A673 (cell line): ENCODE results near the gene CCN2. TPM values are rescaled to one million over a fixed set of nuclear protein-coding genes. Genes with fewer than 3 reads are reported as not detected.
"Not testable (repeated sequence)": the region's sequence is repeated elsewhere in the genome, so short reads cannot be mapped to it uniquely, and the experiment has no call there.

ENCODE experiments used
- BruUV-seq: library from RNA; stranded (reverse); fragments of 400-500 nt; replicated peaks from 2 replicates; lab custom pipeline; 2021; lab: Mats Ljungman, UMichigan
- CTCF ChIA-PET: fragments of 300-600 bp; sonication (Branson Sonifier 250); formaldehyde crosslinking; loops from one replicate; lab custom pipeline; 2022; ENCODE audit warnings: antibody characterized with exemption; lab: Charles Lee
- POLR2A ChIA-PET: fragments of 300-600 bp; sonication (Branson Sonifier 250); formaldehyde crosslinking; loops from one replicate; lab custom pipeline; 2022; ENCODE audit warnings: antibody characterized with exemption; ENCODE audit not compliant: low non-redundant PET; lab: Charles Lee
- DNase-seq: peaks from one replicate; pipeline ENCODE4 v3.0.0-alpha.2; 2015; ENCODE audit warnings: low spot score
- H3K27ac ChIP-seq: fragments of 200-600 bp; sonication (generic); 2 replicates; pipeline ENCODE4 v1.5.1; 2016; ENCODE audit warnings: mixed run types, low read depth, mild to moderate bottlenecking, mixed read lengths, antibody characterized with exemption, low read length; ENCODE audit not compliant: poor library complexity, severe bottlenecking
- H3K27me3 ChIP-seq: fragments of 200-600 bp; sonication (generic); replicated peaks from 2 replicates; pipeline ENCODE4 v1.6.1; 2017; ENCODE audit warnings: mixed run types, low read depth, mild to moderate bottlenecking, mixed read lengths, antibody characterized with exemption, low read length; ENCODE audit not compliant: insufficient read depth, poor library complexity
- H3K36me3 ChIP-seq: fragments of 200-600 bp; sonication (generic); 2 replicates; pipeline ENCODE4 v1.6.1; 2016; ENCODE audit warnings: mixed run types, mild to moderate bottlenecking, mixed read lengths, antibody characterized with exemption, low read length; ENCODE audit not compliant: insufficient read depth, poor library complexity, severe bottlenecking
- H3K4me1 ChIP-seq: fragments of 200-600 bp; sonication (generic); 2 replicates; pipeline ENCODE4 v1.6.1; 2017; ENCODE audit warnings: mixed run types, mild to moderate bottlenecking, mixed read lengths, antibody characterized with exemption, low read length; ENCODE audit not compliant: insufficient read depth, poor library complexity, severe bottlenecking
- H3K4me3 ChIP-seq: fragments of 200-600 bp; sonication (generic); 2 replicates; pipeline ENCODE4 v1.5.1; 2016; ENCODE audit warnings: low read depth, mixed run types, mild to moderate bottlenecking, mixed read lengths, low read length; ENCODE audit not compliant: poor library complexity, severe bottlenecking
- H3K9me3 ChIP-seq: fragments of 200-600 bp; sonication (generic); 2 replicates; pipeline ENCODE4 v1.6.1; 2016; ENCODE audit warnings: mixed run types, low read depth, mild to moderate bottlenecking, mixed read lengths, antibody characterized with exemption, low read length; ENCODE audit not compliant: poor library complexity, severe bottlenecking
- EZH2 ChIP-seq: fragments of 200-600 bp; sonication (generic); IDR thresholded peaks from 2 replicates; pipeline ENCODE4 v1.6.1; 2017; ENCODE audit warnings: borderline replicate concordance, low read depth, mild to moderate bottlenecking, mixed read lengths, antibody characterized with exemption, low read length; ENCODE audit not compliant: poor library complexity, severe bottlenecking
- intact Hi-C: fragments of 100-400 bp; cut with micrococcal nuclease; formaldehyde crosslinking; loops from one replicate; pipeline ENCODE4 v1.10.0; 2022; ENCODE audit not compliant: unreplicated experiment
- total RNA-seq: library from RNA; stranded (reverse); gene quantifications from 2 replicates; pipeline ENCODE4 v1.2.3, GENCODE V29; 2021
- TF ChIP-seq, protein P1 (sequence below): fragments of 300-800, 200-600 bp; sonication (generic); conservative IDR thresholded peaks from 2 replicates; pipeline ENCODE4 v1.5.1; 2017; ENCODE audit warnings: low read depth, mild to moderate bottlenecking, antibody characterized with exemption, low read length, moderate library complexity, mixed read lengths

CCN2 gene
- total RNA-seq, 1 experiment from 2014 or later: 17.5 TPM

DNA sequence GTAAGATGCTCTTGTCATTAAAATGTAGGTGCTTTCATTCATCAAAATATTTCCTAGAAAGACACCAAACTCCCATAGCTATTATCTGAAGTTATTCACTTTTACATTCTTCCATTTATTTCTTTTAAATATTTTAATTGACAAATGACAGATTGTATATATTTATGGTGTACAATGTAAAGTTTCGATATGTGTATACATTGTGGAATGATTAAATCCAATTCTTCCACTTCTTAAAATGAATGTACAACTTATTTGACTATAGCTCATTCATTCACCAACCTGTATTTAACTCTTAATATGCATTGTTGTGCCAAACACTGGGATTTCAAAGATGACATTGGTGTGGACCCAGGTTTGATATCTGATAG lies 41.0 kb downstream of the CCN2 start:
- CTCF ChIA-PET: interaction anchor here (1.1 to 1.3 kb wide), 5 partner anchors 15 to 216 kb away, joined by 3 to 16 read pairs (median 5); no protein-coding TSS in a partner anchor
- intact Hi-C loops: loop anchor here (1.0 kb wide), 1 partner anchor 216 kb away; no protein-coding TSS in a partner anchor

GRCh38 chr6:131909408-131910218 lies 41.6 kb downstream of the CCN2 start:
- Histone ChIP-seq H3K36me3 (no peaks in the 10 kb centered on the region), H3K4me1 (peaks cover 15% of the 10 kb centered on the region), H3K27me3 (no peaks in the 10 kb centered on the region), H3K9me3 (no peaks in the 10 kb centered on the region), H3K27ac (no peak overlapping the region), H3K4me3 (no peak overlapping the region)
- POLR2A ChIA-PET: interaction anchor here (0.6 kb wide), 1 partner anchor 8 kb away, joined by 7 read pairs; no protein-coding TSS in a partner anchor
- intact Hi-C loops: loop anchor here (1.0 kb wide), 1 partner anchor 215 kb away; no protein-coding TSS in a partner anchor
- BruUV-seq: no TSS peak
- CTCF ChIA-PET: interaction anchor here (1.1 to 1.3 kb wide), 5 partner anchors 15 to 216 kb away, joined by 3 to 16 read pairs (median 5); no protein-coding TSS in a partner anchor
- TF ChIP-seq, protein P1, sequence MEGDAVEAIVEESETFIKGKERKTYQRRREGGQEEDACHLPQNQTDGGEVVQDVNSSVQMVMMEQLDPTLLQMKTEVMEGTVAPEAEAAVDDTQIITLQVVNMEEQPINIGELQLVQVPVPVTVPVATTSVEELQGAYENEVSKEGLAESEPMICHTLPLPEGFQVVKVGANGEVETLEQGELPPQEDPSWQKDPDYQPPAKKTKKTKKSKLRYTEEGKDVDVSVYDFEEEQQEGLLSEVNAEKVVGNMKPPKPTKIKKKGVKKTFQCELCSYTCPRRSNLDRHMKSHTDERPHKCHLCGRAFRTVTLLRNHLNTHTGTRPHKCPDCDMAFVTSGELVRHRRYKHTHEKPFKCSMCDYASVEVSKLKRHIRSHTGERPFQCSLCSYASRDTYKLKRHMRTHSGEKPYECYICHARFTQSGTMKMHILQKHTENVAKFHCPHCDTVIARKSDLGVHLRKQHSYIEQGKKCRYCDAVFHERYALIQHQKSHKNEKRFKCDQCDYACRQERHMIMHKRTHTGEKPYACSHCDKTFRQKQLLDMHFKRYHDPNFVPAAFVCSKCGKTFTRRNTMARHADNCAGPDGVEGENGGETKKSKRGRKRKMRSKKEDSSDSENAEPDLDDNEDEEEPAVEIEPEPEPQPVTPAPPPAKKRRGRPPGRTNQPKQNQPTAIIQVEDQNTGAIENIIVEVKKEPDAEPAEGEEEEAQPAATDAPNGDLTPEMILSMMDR: peak; percentile 88
- TF ChIP-seq EZH2: no peak
- DNase-seq: peak; percentile 91

More for the DNA sequence above, 41.0 kb downstream of the CCN2 start:
- POLR2A ChIA-PET: interaction anchor here (0.6 kb wide), 1 partner anchor 7 kb away, joined by 7 read pairs; no protein-coding TSS in a partner anchor
- TF ChIP-seq, protein P1: no peak; the same call in 1 of the 2 replicates
- TF ChIP-seq EZH2: no peak
- Histone ChIP-seq H3K27ac (no peak overlapping the region), H3K36me3 (no peaks in the 10 kb centered on the region), H3K4me3 (no peak overlapping the region), H3K9me3 (no peaks in the 10 kb centered on the region), H3K4me1 (peaks cover 15% of the 10 kb centered on the region), H3K27me3 (no peaks in the 10 kb centered on the region)
- no TSS peak for BruUV-seq
- no peak for DNase-seq

GRCh38 chr6:131908787-131909186 lies 42.4 kb downstream of the CCN2 start:
- intact Hi-C loops, DNase-seq, H3K4me3 ChIP-seq, H3K9me3 ChIP-seq, POLR2A ChIA-PET, BruUV-seq, CTCF ChIA-PET, H3K27me3 ChIP-seq, H3K27ac ChIP-seq, H3K36me3 ChIP-seq: not testable (repeated sequence)
- H3K4me1 ChIP-seq: peaks cover 15% of the 10 kb centered on the region

GRCh38 chr6:131903734-131904133 lies 47.4 kb downstream of the CCN2 start:
- CTCF ChIA-PET, H3K4me1 ChIP-seq, H3K27ac ChIP-seq, DNase-seq, H3K4me3 ChIP-seq, H3K9me3 ChIP-seq, POLR2A ChIA-PET, H3K27me3 ChIP-seq, BruUV-seq, intact Hi-C loops, H3K36me3 ChIP-seq: not testable (repeated sequence)

DNA sequence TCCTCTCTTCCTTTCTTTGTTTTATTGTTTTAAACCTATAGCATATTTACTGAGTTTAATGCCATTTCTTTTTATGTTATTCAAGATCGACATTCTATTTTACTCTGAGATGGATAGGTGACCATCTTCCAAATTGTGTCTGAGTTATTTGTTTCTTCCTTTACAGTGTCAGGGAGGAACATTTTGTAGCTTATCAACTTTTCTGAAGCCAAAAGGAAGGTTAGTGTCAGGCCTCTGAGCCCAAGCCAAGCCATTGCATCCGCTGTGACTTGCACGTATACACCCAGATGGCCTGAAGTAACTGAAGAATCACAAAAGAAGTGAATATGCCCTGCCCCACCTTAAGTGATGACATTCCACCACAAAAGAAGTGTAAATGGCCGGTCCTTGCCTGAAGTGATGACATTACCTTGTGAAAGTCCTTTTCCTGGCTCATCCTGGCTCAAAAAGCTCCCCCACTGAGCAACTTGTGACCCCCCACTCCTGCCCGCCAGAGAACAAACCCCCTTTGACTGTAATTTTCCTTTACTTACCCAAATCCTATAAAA lies 49.8 kb downstream of the CCN2 start:
- H3K9me3 ChIP-seq, BruUV-seq, intact Hi-C loops, POLR2A ChIA-PET, H3K36me3 ChIP-seq, DNase-seq, H3K27me3 ChIP-seq, H3K4me3 ChIP-seq, H3K4me1 ChIP-seq, H3K27ac ChIP-seq: not testable (repeated sequence)
- CTCF ChIA-PET: interaction anchor here (0.6 kb wide), 1 partner anchor 259 kb away, joined by 4 read pairs; no protein-coding TSS in a partner anchor
